Epidermal melanocyte (primary cell): ENCODE results near the gene MKS1.

ENCODE experiments used
- DNase-seq: peaks from one replicate; pipeline ENCODE4 v3.0.0; 2011; ENCODE audit warnings: low spot score; ENCODE audit not compliant: insufficient read length

The MKS1 gene

DNA sequence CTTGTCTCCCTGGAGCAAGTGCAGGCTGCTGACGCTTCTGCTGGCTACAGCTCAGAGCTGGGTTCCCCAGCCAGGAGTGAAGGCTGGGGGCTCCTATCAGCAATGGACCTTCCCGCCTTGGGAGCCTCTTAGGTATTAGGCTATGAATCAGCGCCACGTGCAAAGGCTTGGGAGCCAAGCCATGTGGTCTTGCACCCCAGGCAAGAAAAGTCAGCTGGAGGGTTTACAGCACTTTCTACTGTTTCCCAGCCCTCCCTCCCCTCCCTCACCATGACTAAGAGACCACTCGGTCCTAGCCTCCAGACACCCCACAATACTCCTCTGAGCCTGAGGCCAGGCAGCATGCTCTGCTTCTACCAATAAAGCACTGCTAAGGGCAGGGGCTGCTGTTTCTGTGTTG is 14.3 kb downstream of the MKS1 start:
- no peak for DNase-seq

DNA sequence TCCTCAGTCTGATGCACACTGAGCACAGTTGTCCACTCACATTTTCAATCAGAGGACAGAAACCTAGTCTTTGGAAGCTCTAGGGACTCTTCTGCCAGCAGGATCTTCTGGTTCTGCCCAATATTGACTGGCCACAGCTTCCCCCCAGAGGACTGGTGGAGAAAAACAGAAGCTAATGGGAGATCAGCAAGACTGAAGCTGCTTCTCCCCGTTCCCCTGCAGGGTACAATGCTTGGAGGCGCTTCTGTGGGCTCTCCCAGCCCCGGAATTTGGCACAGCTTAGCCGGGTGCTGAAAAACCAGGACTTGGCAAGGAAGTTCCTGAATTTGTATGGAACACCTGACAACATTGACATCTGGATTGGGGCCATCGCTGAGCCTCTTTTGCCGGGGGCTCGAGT is 16.2 kb downstream of the MKS1 start:
- DNase-seq, result no peak

DNA sequence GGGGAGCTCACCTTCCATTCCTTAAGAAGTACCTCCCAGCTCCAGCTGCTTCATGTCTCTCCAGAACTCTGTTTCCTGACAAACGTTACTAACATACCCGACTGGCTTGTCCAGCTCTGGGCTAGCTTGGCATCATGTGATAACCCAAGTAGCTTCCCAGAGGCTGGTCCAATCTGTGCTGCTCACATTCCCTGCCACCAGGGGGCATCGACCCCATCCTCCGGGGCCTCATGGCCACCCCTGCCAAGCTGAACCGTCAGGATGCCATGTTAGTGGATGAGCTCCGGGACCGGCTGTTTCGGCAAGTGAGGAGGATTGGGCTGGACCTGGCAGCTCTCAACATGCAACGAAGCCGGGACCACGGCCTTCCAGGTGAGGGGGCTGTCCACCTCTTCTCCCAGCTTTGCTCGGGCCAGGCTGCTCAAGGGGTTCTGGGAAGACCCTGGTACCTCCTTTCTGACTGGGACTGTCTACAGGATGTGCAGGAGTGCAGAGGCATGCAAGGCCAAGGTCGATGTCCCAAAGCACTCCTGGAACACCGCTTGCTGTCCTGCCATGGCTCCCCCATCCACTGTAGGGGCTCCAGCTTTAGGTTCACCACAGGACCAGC is 18.9 kb downstream of the MKS1 start:
- no peak for DNase-seq

DNA sequence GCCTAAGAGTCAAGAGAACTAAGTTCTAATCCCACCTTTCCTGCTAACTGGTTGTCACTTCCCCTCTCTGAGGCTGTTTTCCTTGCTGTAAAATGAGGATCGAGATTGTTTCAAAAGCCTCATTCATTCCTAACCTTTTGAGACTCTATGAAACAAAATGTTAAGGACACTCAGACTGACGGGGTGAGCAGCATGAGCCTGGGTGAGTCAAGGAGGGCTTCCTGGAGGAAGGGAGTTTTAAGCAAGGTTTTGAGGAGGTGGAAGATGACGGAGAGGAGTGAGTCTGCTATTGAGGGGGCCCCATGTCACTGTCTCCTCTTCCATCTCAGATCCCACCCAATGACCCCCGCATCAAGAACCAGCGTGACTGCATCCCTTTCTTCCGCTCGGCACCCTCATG is 22.4 kb downstream of the MKS1 start:
- no peak for DNase-seq

DNA sequence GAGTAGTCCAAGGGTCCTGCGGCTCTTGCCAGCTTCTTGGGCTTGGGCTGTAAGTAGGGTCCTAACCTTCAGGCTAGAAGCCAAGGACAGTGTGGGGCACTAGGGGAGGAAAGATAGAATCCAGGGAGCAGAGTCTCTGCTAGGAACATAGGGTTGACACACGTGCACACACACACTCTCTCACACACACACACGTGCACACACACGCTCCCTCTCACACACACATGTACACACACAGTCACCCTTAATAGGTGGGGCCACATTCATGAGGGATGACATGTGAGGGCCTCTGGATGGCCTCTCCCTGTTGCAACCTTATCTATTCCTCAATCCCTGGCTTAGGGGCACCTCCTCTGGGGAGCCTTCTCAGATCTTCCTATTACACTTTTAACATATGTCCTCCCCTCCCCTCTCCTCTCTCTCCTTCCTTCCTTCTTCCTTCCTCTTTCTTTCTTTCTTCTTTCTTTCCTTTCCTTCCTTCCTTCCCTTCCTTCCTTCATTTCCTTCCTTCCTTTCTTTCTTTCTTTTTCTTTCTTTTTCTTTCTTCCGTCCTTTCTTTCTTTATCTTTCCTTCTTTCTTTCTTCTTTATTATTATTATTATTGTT is 23.4 kb downstream of the MKS1 start:
- no peak for DNase-seq

DNA sequence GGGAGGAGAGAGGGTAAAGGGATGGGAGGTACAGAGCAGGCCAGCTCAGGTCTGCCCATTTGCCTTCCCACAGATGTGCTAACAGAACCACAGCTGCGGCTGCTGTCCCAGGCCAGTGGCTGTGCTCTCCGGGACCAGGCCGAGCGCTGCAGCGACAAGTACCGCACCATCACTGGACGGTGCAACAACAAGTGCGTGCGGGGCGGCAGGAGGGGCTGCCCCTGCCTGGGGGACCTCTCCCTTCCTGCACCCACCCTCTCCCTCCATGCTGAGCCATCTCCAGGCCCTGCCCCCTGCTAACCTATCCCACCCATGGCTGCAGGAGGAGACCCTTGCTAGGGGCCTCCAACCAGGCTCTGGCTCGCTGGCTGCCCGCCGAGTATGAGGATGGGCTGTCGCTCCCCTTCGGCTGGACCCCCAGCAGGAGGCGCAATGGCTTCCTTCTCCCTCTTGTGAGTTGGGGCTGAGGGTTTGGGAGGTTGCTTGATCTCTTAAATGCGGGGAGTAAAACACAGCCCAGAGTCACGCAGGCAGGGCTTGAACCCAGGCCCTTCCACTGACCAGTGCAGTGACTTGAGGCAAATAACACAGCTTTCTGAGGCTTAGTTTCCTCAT is 25.3 kb downstream of the MKS1 start:
- no peak for DNase-seq

DNA sequence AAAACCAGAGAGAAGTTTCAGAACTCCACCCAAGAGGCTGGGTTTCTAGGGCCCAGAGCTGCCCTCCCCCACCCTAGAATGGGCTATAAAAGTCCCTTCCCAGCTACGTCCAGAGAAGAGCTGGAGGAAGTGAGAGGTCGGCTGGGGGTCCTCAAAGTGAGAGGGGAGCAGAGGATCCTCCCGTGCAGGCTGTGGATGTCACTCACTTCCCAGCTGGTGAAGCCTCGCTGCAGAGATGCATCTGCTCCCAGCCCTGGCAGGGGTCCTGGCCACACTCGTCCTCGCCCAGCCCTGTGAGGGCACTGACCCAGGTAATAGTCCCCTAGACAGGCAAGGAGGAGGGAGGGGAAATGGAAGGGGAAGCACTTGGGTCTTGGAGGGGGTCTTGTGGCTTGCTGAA is 26.4 kb downstream of the MKS1 start, which contains the start of gene EPX:
TSS of gene EPX (plus strand) at position 115 of the 400 bp plus-strand sequence. CDS start at position 236, 121 bp downstream.
- no peak for DNase-seq

DNA sequence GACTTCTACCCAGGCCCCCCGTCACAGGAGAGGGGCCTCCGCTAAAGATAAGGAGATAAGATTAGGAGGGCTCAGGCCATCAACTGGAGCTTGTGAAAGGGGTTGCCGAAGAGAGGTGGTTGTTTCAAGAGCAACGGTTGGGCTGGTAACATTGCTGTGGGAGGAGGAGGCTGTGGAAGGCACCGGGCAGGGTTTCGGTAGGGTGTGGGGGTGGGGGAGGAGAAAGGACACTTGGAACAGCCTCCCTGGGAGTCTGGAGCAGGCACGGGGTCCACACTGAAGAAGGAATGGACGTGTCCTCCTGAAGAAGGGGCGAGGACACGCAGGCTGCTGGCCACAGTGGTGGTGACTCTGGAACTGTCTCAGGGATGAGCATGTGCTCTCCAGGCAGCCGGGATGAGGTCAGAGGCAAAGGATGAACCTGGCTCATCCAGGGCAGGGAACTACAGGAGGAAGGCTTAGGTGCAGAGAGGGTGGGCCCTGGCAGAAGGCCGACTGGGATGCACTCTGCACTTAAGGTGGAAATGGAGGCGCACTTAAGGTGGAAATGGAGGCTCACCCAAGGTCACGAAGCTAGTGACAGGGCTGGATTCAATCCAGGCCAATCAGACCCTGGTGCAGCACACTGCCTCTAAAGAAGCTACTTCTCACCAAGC is 27.7 kb downstream of the MKS1 start:
- no peak for DNase-seq

DNA sequence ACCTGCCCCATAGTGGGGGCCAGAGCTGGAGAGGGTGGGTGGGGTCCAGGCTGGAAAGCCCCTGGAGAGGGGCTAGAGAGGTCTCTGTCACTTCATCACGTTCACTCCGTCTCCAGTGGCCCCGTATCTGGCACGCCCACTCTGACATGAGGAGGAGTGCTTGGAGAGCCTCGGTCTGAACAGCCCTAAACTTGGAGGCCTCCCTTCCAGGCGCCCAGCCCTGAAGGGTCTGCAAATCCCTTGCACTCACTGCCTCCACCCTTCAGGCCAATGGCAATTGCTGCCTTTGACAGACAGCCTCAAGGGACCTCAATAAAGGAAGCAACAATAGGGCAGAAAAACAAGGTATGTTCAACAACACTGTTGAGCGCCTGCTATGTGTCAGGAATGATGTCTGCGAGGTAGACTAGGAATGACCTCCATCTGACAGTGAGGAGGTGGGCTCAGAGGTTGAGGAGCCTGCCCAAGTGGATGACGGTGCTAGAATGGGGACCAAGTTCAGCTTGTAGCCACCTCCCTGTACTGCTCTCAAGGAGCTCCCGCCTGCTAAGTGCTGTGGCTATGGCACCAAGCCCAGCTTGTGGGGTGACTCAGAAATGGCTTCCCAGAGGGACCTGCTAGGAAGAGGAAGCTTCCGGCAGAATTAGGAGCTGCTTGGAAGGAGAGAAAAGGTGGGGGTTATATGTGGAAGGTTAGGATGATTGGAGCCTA is 29.5 kb downstream of the MKS1 start:
- DNase-seq, result no peak

DNA sequence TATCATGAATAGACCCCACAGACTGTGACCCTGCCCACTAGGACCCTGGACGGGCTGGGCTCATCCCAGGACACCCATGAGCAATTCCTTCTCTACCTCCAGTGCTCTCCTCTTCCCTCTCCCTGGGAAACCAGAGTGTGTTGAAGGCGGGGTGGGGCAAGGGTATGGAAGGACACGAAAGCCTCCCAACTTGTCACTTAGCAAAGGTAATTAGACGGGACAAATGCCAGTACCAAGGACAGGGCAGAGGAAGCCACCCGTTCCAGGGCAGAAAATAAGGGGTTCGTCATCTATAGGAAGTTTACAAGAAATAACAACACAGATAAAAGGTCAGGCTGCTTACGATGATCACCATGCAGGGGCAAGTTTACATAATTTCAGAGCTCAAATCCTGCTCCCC is 31.4 kb downstream of the MKS1 start:
- no peak for DNase-seq

DNA sequence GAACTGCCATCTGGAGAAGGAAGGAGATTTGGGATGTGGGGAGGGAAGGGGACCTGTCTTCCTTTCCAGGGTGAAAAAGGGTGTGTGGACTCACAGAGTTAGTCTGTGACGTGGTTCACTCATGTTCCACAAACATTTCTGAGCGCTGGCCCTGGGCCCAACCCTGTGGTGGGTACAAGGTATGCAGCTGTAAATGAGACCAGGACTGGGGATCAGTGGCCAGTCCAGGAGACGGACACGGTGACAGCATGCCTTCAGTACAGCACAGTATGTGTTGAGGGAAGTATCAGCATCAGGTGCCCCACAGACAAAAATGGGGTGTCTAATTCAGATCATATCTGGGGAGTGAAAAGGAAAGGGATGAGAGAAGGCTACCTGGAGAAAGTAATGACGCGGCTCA is 32.0 kb downstream of the MKS1 start:
- no peak for DNase-seq

DNA sequence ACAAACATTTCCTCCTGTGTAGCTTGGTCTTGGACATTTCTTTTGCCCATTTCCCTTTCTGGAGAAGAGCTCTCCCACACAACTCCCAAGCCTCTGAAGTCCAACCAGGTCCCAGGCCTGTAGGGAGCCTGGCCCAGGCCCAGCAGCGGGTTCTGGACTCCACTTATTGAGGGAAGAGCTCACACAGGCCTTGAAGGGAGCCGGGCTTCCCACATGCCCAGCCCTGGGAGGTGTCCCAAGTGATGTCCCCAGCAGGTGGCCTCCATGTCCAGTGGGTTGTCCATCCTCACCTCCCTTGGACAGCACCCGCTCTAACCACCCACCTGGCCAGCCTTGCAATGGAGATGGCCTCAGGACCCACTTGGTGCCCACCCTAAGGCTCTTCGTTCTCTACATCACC is 32.5 kb downstream of the MKS1 start:
- DNase-seq, result no peak

DNA sequence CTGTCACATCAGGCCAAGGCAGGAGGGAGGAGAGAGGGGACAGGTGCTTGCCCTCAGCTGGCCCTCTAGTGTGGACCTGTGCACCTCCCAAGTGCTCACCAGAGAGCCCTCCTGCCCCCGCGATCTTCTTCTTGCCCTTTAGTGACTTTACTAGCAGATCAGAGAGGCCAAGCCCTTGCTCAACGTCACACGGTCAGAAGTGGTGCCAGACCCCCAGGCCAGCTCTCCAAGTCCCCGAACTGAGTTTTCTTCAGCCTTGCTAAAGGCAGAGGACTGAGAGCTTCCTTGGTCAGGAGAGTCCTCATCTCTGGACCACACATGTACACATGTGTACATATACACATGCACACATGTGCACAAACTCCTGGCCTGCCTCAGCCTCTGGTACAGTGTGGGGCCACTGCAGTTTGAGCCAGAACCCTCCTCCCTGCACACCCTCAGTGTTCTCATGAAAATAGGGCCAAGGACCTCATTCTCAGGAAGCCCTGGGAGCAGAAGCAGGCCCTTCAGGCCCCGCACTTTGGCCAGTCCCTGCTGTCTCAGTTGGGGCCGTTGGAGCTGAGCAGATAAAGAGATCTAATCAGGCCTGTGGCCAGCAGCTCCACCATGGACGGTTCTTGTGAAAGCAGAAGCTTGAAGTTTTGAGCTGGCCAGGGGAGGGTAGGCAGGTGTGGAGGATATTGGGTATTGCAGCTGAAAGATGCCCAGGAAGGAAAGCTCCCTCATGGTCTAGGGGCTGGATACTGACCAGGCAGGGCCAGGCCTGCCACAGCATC is 33.9 kb downstream of the MKS1 start:
- DNase-seq, result no peak

DNA sequence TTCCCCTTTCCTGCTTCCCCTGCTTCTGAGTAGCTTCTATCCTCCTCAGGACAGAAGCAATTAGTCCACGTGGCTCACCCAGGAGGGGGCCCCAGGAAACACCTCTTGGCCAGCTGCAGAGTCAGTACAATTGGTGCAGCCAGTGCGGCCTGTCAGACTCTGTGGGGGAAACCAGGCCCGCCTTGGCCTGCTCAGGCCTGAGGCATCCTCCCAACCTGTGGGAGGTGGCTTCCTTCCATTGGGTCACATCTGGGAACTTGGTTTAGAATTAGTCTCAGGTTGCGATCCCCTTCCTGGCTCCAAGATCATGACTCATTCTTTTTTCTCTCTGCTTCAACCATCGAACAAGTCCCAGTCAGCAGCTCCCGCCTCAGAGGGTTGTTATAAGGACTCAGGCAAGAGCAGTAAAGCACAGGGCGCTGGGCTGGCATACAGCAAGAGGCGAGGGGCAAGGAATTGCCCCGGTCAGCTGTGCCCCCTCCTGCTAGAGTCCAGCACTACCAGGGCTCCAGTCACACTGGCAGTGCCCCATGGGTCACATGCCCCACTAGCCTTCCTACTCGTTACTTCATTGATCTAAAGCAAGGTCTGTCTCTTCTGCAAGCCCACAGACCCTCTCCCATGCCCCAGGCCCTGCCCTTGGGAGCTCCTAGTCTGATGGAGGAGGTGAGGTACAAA is 34.6 kb downstream of the MKS1 start:
- DNase-seq, result no peak

DNA sequence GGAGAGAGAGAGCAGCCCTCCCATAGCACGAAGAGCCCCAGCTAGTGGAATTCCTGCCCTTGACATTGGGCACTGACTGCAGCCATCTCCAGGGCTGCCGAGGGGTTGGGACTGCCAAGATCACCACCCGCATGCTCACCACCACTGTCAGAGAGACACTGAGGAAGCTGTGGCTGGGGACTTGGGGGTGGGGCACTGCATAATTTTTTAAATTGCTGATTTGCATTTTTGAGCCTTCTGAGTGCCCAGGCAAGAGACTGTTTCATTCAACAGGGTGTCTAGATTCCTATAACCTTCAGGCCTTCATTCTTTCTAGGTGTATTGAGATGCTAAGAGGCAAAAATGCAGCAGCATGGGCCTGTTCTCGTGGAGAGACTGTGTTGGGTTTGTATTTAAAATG is 35.5 kb downstream of the MKS1 start:
- no peak for DNase-seq

DNA sequence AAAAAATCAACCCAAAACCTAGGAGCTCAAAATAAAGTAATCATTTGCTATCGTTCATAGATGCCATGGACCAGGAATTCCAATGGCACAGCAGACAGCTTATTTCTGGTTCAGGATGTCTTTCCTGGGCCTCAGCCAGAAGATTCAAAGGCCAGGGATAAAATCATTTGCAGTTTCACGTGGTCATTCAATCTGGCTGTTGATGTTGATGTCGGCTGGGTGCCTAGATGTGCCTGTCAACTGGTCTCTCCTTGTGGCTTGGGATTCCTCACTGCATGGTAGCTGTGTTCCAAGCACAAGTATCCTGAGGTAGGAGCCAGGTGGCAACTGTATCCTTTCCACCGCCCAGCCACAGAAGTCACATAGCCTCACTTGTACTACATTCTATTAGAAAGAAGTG is 37.3 kb downstream of the MKS1 start:
- DNase-seq, result no peak

DNA sequence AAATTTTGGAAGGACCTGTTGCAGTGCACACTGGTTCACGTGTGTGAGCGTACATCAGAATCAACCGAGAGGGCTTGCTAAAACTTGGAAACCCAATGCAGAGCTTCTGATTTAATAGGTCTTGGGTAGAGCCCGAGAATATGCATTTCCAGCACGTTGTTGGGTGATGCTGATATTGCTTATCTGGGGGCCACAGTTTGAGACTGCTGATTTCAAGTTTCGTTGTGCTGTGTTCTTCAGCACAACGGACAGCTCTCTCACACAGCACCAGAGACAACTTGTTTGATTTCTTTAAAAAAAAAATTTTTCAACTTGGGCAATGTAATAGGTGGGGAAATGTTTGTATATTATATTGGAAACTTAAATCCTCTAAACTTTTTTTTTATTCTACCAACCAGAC is 42.9 kb downstream of the MKS1 start:
- no peak for DNase-seq

DNA sequence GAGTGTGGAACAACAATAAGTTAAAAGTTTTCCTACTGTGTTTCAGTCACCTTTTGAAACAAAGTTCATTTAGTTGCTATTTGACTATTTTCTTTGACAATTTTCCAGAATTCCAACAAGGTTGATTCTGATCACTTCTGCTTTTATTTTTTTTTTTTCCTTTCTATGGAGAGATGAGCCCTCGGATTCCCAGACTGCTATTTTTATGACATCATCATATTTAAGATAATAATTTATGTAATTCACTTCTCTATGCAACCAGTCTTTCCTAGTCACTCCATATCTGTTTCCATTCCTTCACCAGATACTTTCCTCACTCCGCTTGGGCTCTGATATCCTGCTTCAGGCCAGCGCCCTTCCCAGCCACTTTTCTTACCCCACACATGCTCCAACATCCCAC is 44.2 kb downstream of the MKS1 start:
- no peak for DNase-seq

DNA sequence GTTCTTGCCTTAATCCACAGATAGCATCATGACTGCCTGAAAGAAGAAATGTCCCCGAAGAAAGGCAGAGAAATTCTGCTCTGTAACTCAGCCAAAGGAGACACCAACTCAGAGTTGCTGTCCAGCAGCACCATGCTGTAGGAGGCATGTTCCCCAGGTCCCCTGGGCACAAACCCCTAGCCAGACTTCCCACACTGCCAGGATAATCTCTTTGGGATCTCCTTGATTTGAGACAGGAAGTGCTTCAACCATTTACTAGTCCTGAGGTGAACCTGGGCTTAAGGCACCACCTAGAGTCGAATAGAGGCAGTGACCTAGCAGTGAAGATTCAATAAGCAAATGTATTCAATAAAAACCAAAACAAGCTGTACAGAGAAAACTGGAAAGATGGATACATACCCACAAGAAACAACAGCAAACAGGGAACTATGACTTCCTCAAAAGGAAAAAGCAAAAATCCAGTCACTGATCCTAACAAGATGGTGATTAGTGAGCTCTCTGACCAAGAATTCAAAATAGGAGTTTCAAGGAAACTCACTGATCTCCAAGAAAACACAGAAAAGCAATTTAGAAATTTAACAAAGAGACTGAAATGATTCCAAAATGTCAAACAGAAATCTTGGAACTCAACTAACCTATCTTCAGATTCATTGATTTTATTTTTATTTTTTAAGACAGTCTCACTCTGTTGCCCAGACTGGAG is 46.5 kb downstream of the MKS1 start:
- DNase-seq, result no peak

DNA sequence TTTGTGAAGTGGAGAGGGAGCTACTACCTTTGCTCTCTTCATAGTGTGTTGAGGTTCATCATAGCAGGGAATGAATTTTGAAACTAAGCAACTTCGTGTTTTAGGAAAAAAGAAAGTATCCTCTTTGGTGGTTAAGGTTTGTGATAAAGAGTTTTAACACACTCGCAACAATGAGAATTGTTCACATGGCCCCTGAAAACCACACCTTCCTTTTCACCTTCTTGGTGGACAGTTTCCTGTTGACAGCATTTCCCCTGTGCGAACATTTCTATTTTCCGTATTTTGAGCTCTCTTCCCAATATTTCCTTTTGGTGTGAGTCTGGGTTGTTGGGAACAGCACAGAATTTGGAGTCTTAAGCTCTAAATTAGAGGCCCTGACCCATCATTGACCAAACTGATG is 48.4 kb downstream of the MKS1 start:
- no peak for DNase-seq
